Activated B cell treated with CpG ODN at 0.5 μM for 24 hours (primary cell): ENCODE data around the gene ATE1. TPM values are rescaled to one million over a fixed set of nuclear protein-coding genes. Genes with fewer than 3 reads are reported as not detected.

Source experiments
- ATAC-seq: fragments of 200-7000 bp; cut with Tn5 transposase; one replicate; pipeline ENCODE4 v1.10.0; 2021; ENCODE audit warnings: low read depth, mild to moderate bottlenecking, moderate library complexity
- CTCF ChIA-PET: fragments of 350-600 bp; sonication (Branson Sonifier 250); formaldehyde crosslinking; loops from one replicate; lab custom pipeline; 2021; ENCODE audit warnings: antibody characterized with exemption; lab: Charles Lee
- POLR2A ChIA-PET: fragments of 350-600 bp; sonication (Branson Sonifier 250); formaldehyde crosslinking; loops from one replicate; lab custom pipeline; 2021; ENCODE audit warnings: antibody characterized with exemption; lab: Charles Lee
- DNase-seq: peaks from one replicate; pipeline ENCODE4 v3.0.0; 2022
- H3K27ac Mint-ChIP-seq: one replicate; pipeline ENCODE4 v1.8.0; 2020; ENCODE audit warnings: mixed read lengths
- H3K27me3 Mint-ChIP-seq: one replicate; pipeline ENCODE4 v1.8.0; 2021; ENCODE audit warnings: mixed read lengths
- H3K36me3 Mint-ChIP-seq: one replicate; pipeline ENCODE4 v1.8.0; 2021; ENCODE audit warnings: low read depth, mixed read lengths
- H3K4me1 Mint-ChIP-seq: one replicate; pipeline ENCODE4 v1.8.0; 2021; ENCODE audit warnings: mixed read lengths
- H3K4me3 Mint-ChIP-seq: one replicate; pipeline ENCODE4 v1.8.0; 2020; ENCODE audit warnings: mild to moderate bottlenecking, mixed read lengths
- H3K9me3 Mint-ChIP-seq: one replicate; pipeline ENCODE4 v1.8.0; 2020; ENCODE audit warnings: mixed read lengths
- CTCF ChIP-seq: fragments of 200-600 bp; IDR thresholded peaks from one replicate; pipeline ENCODE4 v1.8.0; 2022; ENCODE audit warnings: antibody characterized with exemption, mild to moderate bottlenecking
- intact Hi-C: fragments of 100-400 bp; cut with micrococcal nuclease; formaldehyde crosslinking; loops from one replicate; pipeline ENCODE4 v1.15.1; 2024
- total RNA-seq: library from RNA; stranded (reverse); gene quantifications from 2 replicates; pipeline ENCODE4 v1.2.3, GENCODE V29; 2022

Gene ATE1
- total RNA-seq, 1 donor from 2014 or later, result 31.0 TPM

- no peak for TF ChIP-seq CTCF
- Mint-ChIP-seq H3K36me3 (peaks cover 25% of the 10 kb centered on the region), H3K4me3 (no peak overlapping the region), H3K9me3 (no peaks in the 10 kb centered on the region), H3K27ac (no peak overlapping the region), H3K4me1 (no peaks in the 10 kb centered on the region), H3K27me3 (no peaks in the 10 kb centered on the region)
- no peak for DNase-seq
- CTCF ChIA-PET, result no interaction called here
- POLR2A ChIA-PET, result no interaction called here
- intact Hi-C loops, result no loop called here
- no peak for ATAC-seq
These were observed 144.0 kb downstream of the ATE1 start for GRCh38 chr10:121783782-121784372.

GRCh38 chr10:121781101-121781500 lies 146.7 kb downstream of the ATE1 start:
- intact Hi-C loops, result no loop called here
- DNase-seq (no peak), ATAC-seq (no peak)
- Mint-ChIP-seq H3K27me3 (no peaks in the 10 kb centered on the region), H3K4me1 (no peaks in the 10 kb centered on the region), H3K4me3 (no peak overlapping the region), H3K9me3 (no peaks in the 10 kb centered on the region), H3K27ac (no peak overlapping the region), H3K36me3 (peaks cover 15% of the 10 kb centered on the region)
- ChIA-PET POLR2A (no interaction called here), CTCF (no interaction called here)
- no peak for TF ChIP-seq CTCF

- DNase-seq (no peak), ATAC-seq (no peak)
- Mint-ChIP-seq H3K4me1 (no peaks in the 10 kb centered on the region), H3K9me3 (no peaks in the 10 kb centered on the region), H3K4me3 (no peak overlapping the region), H3K27ac (no peak overlapping the region), H3K36me3 (peaks cover 7% of the 10 kb centered on the region), H3K27me3 (no peaks in the 10 kb centered on the region)
- CTCF ChIA-PET, result no interaction called here
- TF ChIP-seq CTCF, result no peak
- intact Hi-C loops, result no loop called here
- POLR2A ChIA-PET, result no interaction called here
These were observed 153.0 kb downstream of the ATE1 start for GRCh38 chr10:121774813-121775212.

- Mint-ChIP-seq H3K27ac (no peak overlapping the region), H3K36me3 (peaks cover 9% of the 10 kb centered on the region)
- no peak for ATAC-seq
These were observed 153.4 kb downstream of the ATE1 start for GRCh38 chr10:121774404-121774803.

GRCh38 chr10:121772884-121773283 lies 154.9 kb downstream of the ATE1 start:
- TF ChIP-seq CTCF, result no peak
- H3K9me3 Mint-ChIP-seq, result peaks cover 8% of the 10 kb centered on the region
- ChIA-PET CTCF (no interaction called here), POLR2A (no interaction called here)
- no peaks in the 10 kb centered on the region for H3K4me1 Mint-ChIP-seq
- DNase-seq (no peak), ATAC-seq (no peak)
- no peaks in the 10 kb centered on the region for H3K27me3 Mint-ChIP-seq
- no peak overlapping the region for H3K27ac Mint-ChIP-seq
- H3K4me3 Mint-ChIP-seq, result no peak overlapping the region
- intact Hi-C loops, result no loop called here
- peaks cover 11% of the 10 kb centered on the region for H3K36me3 Mint-ChIP-seq

More at GRCh38 chr10:121774404-121774803, 153.4 kb downstream of the ATE1 start:
- H3K4me1 Mint-ChIP-seq, result no peaks in the 10 kb centered on the region
- ChIA-PET POLR2A (no interaction called here), CTCF (no interaction called here)
- no peak for DNase-seq
- H3K27me3 Mint-ChIP-seq, result no peaks in the 10 kb centered on the region
- intact Hi-C loops, result no loop called here
- no peak for TF ChIP-seq CTCF
- H3K4me3 Mint-ChIP-seq, result no peak overlapping the region
- H3K9me3 Mint-ChIP-seq, result peaks cover 3% of the 10 kb centered on the region
